Endodermal cell (in vitro differentiated cells): ENCODE results near the gene IRF7. TPM values are rescaled to one million over a fixed set of nuclear protein-coding genes. Genes with fewer than 3 reads are reported as not detected.

Source experiments
- DNase-seq: peaks from one replicate; pipeline ENCODE4 v3.0.0-alpha.2; 2017
- H3K27ac ChIP-seq: 2 replicates; pipeline ENCODE4 v1.5.1; 2013; ENCODE audit warnings: mild to moderate bottlenecking, low read depth, low read length, moderate library complexity
- H3K27me3 ChIP-seq: 2 replicates; pipeline ENCODE4 v1.6.1; 2013; ENCODE audit warnings: mild to moderate bottlenecking, low read length, moderate library complexity; ENCODE audit not compliant: insufficient read depth, control insufficient read depth, poor library complexity, severe bottlenecking
- H3K36me3 ChIP-seq: 2 replicates; pipeline ENCODE4 v1.7.0; 2013; ENCODE audit warnings: mild to moderate bottlenecking, low read length, moderate library complexity; ENCODE audit not compliant: control insufficient read depth, insufficient read depth
- H3K4me1 ChIP-seq: one replicate; pipeline ENCODE4 v1.7.0; 2013; ENCODE audit warnings: low read length; ENCODE audit not compliant: control insufficient read depth, insufficient read depth
- H3K4me3 ChIP-seq: 2 replicates; pipeline ENCODE4 v1.5.1; 2013; ENCODE audit warnings: mild to moderate bottlenecking, low read length, moderate library complexity
- H3K9ac ChIP-seq: 2 replicates; pipeline ENCODE4 v1.6.1; 2013; ENCODE audit warnings: mild to moderate bottlenecking, low read length, moderate library complexity; ENCODE audit not compliant: poor library complexity, severe bottlenecking; ENCODE audit errors: extremely low read depth
- H3K9me3 ChIP-seq: 2 replicates; pipeline ENCODE4 v1.6.1; 2013; ENCODE audit warnings: mild to moderate bottlenecking, low read length, moderate library complexity; ENCODE audit not compliant: control insufficient read depth
- H3K27ac Mint-ChIP-seq: 2 replicates; pipeline ENCODE4 v1.8.0; 2020; ENCODE audit warnings: mixed read lengths
- H3K27me3 Mint-ChIP-seq: 2 replicates; pipeline ENCODE4 v1.8.0; 2021; ENCODE audit warnings: mild to moderate bottlenecking, mixed read lengths; ENCODE audit not compliant: insufficient read depth
- H3K36me3 Mint-ChIP-seq: 2 replicates; pipeline ENCODE4 v1.8.0; 2020; ENCODE audit warnings: low read depth, mixed read lengths
- H3K4me1 Mint-ChIP-seq: 2 replicates; pipeline ENCODE4 v1.8.0; 2020; ENCODE audit warnings: mixed read lengths
- H3K4me3 Mint-ChIP-seq: 2 replicates; pipeline ENCODE4 v1.8.0; 2020; ENCODE audit warnings: mild to moderate bottlenecking, moderate library complexity, mixed read lengths
- H3K9me3 Mint-ChIP-seq: 2 replicates; pipeline ENCODE4 v1.8.0; 2020; ENCODE audit warnings: mild to moderate bottlenecking, mixed read lengths
- CTCF ChIP-seq: fragments of 200-600 bp; sonication (generic); conservative IDR thresholded peaks from 2 replicates; pipeline ENCODE4 v1.5.0; 2021; ENCODE audit warnings: antibody characterized with exemption, mild to moderate bottlenecking
- WGBS, 2 experiments: methylation state at CpG; one replicate each; pipeline versions ENCODE4 v1.1.5 to v1.1.7; 2013; ENCODE audit warnings: missing lambda C conversion rate in 2 of 2, mixed read lengths in 1 of 2; ENCODE audit not compliant: insufficient coverage in 1 of 2, insufficient read length in 1 of 2; 5-methylcytosine and 5-hydroxymethylcytosine counted together
- total RNA-seq, 2 donors: library from RNA; stranded (reverse); fragmentation: NEBNext Ultra II Directional in 1 of 2; extraction: Animal tissue kit (Norgen Biotek cat#: 25700) in 1 of 2; gene quantifications; 2 replicates in 1 of 2; 3 replicates in 1 of 2; pipeline ENCODE4 v1.2.1, GENCODE V29; 2021

The IRF7 gene
- total RNA-seq, 2 donors from 2014 or later = 9.3 to 16.8 TPM

- no peaks in the 10 kb centered on the region for H3K9me3 ChIP-seq
- H3K36me3 ChIP-seq = no peaks in the 10 kb centered on the region
- no peak overlapping the region for H3K4me3 ChIP-seq
- Mint-ChIP-seq H3K27me3 (peaks cover 37% of the 10 kb centered on the region), H3K4me1 (peaks cover 15% of the 10 kb centered on the region), H3K27ac (no peak overlapping the region), H3K36me3 (no peaks in the 10 kb centered on the region), H3K9me3 (no peaks in the 10 kb centered on the region), H3K4me3 (no peak overlapping the region)
- WGBS, 2 experiments = 81% methylated on average over 8 of the region's 8 CpGs; no CpG with 5 or more reads in 1 of the 2 experiments
- H3K9ac ChIP-seq = no peak overlapping the region
- peaks cover 13% of the 10 kb centered on the region for H3K27me3 ChIP-seq
- no peak for TF ChIP-seq CTCF
- peaks cover 13% of the 10 kb centered on the region for H3K4me1 ChIP-seq
- no peak for DNase-seq
- no peak overlapping the region for H3K27ac ChIP-seq
Observed at GRCh38 chr11:571802-572185, 44.0 kb downstream of the IRF7 start.

GRCh38 chr11:569158-569885 is 46.4 kb downstream of the IRF7 start:
- H3K9ac ChIP-seq = peak overlapping the region; percentile 11
- no peak overlapping the region for H3K27ac ChIP-seq
- H3K36me3 ChIP-seq = no peaks in the 10 kb centered on the region
- Mint-ChIP-seq H3K36me3 (peaks cover 2% of the 10 kb centered on the region), H3K9me3 (no peaks in the 10 kb centered on the region), H3K4me3 (peak overlapping the region; percentile 61), H3K27me3 (peaks cover 27% of the 10 kb centered on the region), H3K27ac (no peak overlapping the region), H3K4me1 (peaks cover 6% of the 10 kb centered on the region)
- peak overlapping the region; percentile 77 for H3K4me3 ChIP-seq
- WGBS, 2 experiments = 75 to 80% methylated on average over 20 to 36 of the region's 36 CpGs
- H3K4me1 ChIP-seq = peaks cover 7% of the 10 kb centered on the region
- peaks cover 2% of the 10 kb centered on the region for H3K27me3 ChIP-seq
- H3K9me3 ChIP-seq = no peaks in the 10 kb centered on the region
- no peak for TF ChIP-seq CTCF
- no peak for DNase-seq

GRCh38 chr11:568306-569157 is 47.2 kb downstream of the IRF7 start:
- Histone ChIP-seq H3K4me1 (peaks cover 3% of the 10 kb centered on the region), H3K27me3 (no peaks in the 10 kb centered on the region), H3K4me3 (peak overlapping the region; percentile 79), H3K36me3 (no peaks in the 10 kb centered on the region), H3K27ac (no peak overlapping the region), H3K9ac (peak overlapping the region; percentile 11), H3K9me3 (no peaks in the 10 kb centered on the region)
- 2 to 4% methylated on average over 47 to 123 of the region's 123 CpGs for WGBS, 2 experiments
- Mint-ChIP-seq H3K27ac (no peak overlapping the region), H3K36me3 (peaks cover 8% of the 10 kb centered on the region), H3K4me1 (peaks cover 2% of the 10 kb centered on the region), H3K9me3 (no peaks in the 10 kb centered on the region), H3K4me3 (peak overlapping the region; percentile 66), H3K27me3 (peaks cover 23% of the 10 kb centered on the region)
- TF ChIP-seq CTCF = no peak
- peak; percentile 97 for DNase-seq
